H1 (cell line): ENCODE data around the gene TMEM255B. TPM values are rescaled to one million over a fixed set of nuclear protein-coding genes. Genes with fewer than 3 reads are reported as not detected.
A peak's percentile ranks its signal among the peaks of the same experiment; 100 is the strongest.

Experiments used
- CTCF ChIA-PET: fragments of 300-600 bp; sonication (Branson Sonifier 250); formaldehyde crosslinking; loops from one replicate; lab custom pipeline; 2021; ENCODE audit not compliant: partially characterized antibody; lab: Charles Lee
- POLR2A ChIA-PET: fragments of 300-600 bp; sonication (Branson Sonifier 250); formaldehyde crosslinking; loops from one replicate; lab custom pipeline; 2021; ENCODE audit warnings: inconsistent platforms; ENCODE audit not compliant: partially characterized antibody; lab: Charles Lee
- DNase-seq, 2 experiments: peaks; one replicate each; pipeline versions ENCODE4 v3.0.0 to v3.0.0-alpha.2; 2010 to 2022; ENCODE audit warnings: low spot score in 2 of 2, low read depth in 1 of 2, mixed read lengths in 1 of 2
- FAIRE-seq: peaks from 2 replicates; lab custom pipeline; 2011; peaks lifted over from hg19 to GRCh38; lab: Jason Lieb, UNC
- H2AFZ ChIP-seq: 2 replicates; pipeline ENCODE4 v1.8.1; 2012; ENCODE audit warnings: low read length, inconsistent platforms
- H2AK5ac ChIP-seq: 2 replicates; pipeline ENCODE4 v1.6.1; 2013; ENCODE audit warnings: low read depth, low read length
- H2BK120ac ChIP-seq: replicated peaks from 2 replicates; pipeline ENCODE3; 2013; ENCODE audit warnings: low read depth, low read length, inconsistent platforms
- H2BK12ac ChIP-seq: 2 replicates; pipeline ENCODE4 v1.6.1; 2013; ENCODE audit warnings: low read depth, low read length
- H2BK15ac ChIP-seq: 2 replicates; pipeline ENCODE4 v1.6.1; 2013; ENCODE audit warnings: low read length
- H2BK20ac ChIP-seq: 2 replicates; pipeline ENCODE4 v1.6.1; 2013; ENCODE audit warnings: low read length
- H2BK5ac ChIP-seq: 2 replicates; pipeline ENCODE4 v1.6.1; 2013; ENCODE audit warnings: low read depth, low read length
- H3K14ac ChIP-seq: 2 replicates; pipeline ENCODE4 v1.6.1; 2013; ENCODE audit warnings: inconsistent platforms; ENCODE audit not compliant: insufficient read length
- H3K18ac ChIP-seq: 2 replicates; pipeline ENCODE4 v1.6.1; 2013; ENCODE audit warnings: low read length; ENCODE audit errors: extremely low read depth
- H3K23ac ChIP-seq: 2 replicates; pipeline ENCODE4 v1.6.1; 2013; ENCODE audit warnings: inconsistent platforms; ENCODE audit not compliant: insufficient read length
- H3K23me2 ChIP-seq: 2 replicates; pipeline ENCODE4 v1.6.1; 2013; ENCODE audit warnings: low read depth, low read length
- H3K27ac ChIP-seq: 2 replicates; pipeline ENCODE4 v1.6.1; 2011; ENCODE audit warnings: low read depth, low read length, inconsistent platforms
- H3K27me3 ChIP-seq, 4 experiments: replicated peaks in 1 of 4; 1 replicate in 1 of 4; 2 replicates in 3 of 4; pipeline versions ENCODE4 v1.6.1 to v1.8.1; 2011 to 2013; ENCODE audit warnings: low read length in 3 of 4, mild to moderate bottlenecking in 3 of 4, inconsistent platforms in 2 of 4, mixed read lengths in 2 of 4, moderate library complexity in 1 of 4; ENCODE audit not compliant: control insufficient read depth in 3 of 4, insufficient read depth in 3 of 4; ENCODE audit errors: extremely low read depth in 1 of 4
- H3K36me3 ChIP-seq, 4 experiments: 2 replicates each; pipeline versions ENCODE4 v1.6.1 to v1.8.1; 2011 to 2013; ENCODE audit warnings: mild to moderate bottlenecking in 4 of 4, low read length in 3 of 4, moderate library complexity in 2 of 4, control low read depth in 1 of 4, inconsistent platforms in 1 of 4; ENCODE audit not compliant: insufficient read depth in 4 of 4, control insufficient read depth in 2 of 4
- H3K4ac ChIP-seq: replicated peaks from 2 replicates; pipeline ENCODE3; 2013; ENCODE audit warnings: low read length, low read depth, mixed read lengths, inconsistent platforms; ENCODE audit not compliant: insufficient read length
- H3K4me1 ChIP-seq, 4 experiments: replicated peaks in 1 of 4; 1 replicate in 1 of 4; 2 replicates in 3 of 4; pipeline versions ENCODE4 v1.6.1 to v1.8.1; 2011 to 2013; ENCODE audit warnings: low read length in 3 of 4, inconsistent platforms in 2 of 4, mixed read lengths in 1 of 4; ENCODE audit not compliant: insufficient read depth in 4 of 4, control insufficient read depth in 3 of 4
- H3K4me2 ChIP-seq, 2 experiments: 2 replicates each; pipeline versions ENCODE4 v1.6.1 to v1.8.1; 2011 to 2013; ENCODE audit warnings: low read depth in 2 of 2, low read length in 2 of 2, control low read depth in 1 of 2, inconsistent platforms in 1 of 2, mild to moderate bottlenecking in 1 of 2; ENCODE audit not compliant: insufficient read depth in 1 of 2
- H3K4me3 ChIP-seq, 4 experiments: fragments of 200-600, 300-600 bp in 1 of 4; sonication (generic), shearing (Covaris generic), sonication (Bioruptor Twin) in 1 of 4; 2 replicates each; pipeline versions ENCODE4 v1.5.1 to v1.8.1; 2011 to 2016; ENCODE audit warnings: low read length in 4 of 4, low read depth in 3 of 4, control low read depth in 2 of 4, inconsistent platforms in 2 of 4, mild to moderate bottlenecking in 2 of 4, mixed read lengths in 1 of 4, moderate library complexity in 1 of 4; ENCODE audit not compliant: insufficient read depth in 2 of 4; ENCODE audit errors: extremely low read depth in 1 of 4
- H3K56ac ChIP-seq: replicated peaks from 2 replicates; pipeline ENCODE3; 2013; ENCODE audit warnings: low read depth, mild to moderate bottlenecking, mixed read lengths, low read length, inconsistent platforms; ENCODE audit not compliant: insufficient read length
- H3K79me1 ChIP-seq: 2 replicates; pipeline ENCODE4 v1.6.1; 2013; ENCODE audit warnings: low read depth, low read length, control low read depth
- H3K79me2 ChIP-seq, 2 experiments: 2 replicates each; pipeline versions ENCODE4 v1.6.1 to v1.8.1; 2012 to 2013; ENCODE audit warnings: low read length in 2 of 2, mild to moderate bottlenecking in 2 of 2, inconsistent platforms in 1 of 2; ENCODE audit not compliant: insufficient read depth in 2 of 2, control insufficient read depth in 1 of 2
- H3K9ac ChIP-seq, 4 experiments: replicated peaks in 1 of 4; 1 replicate in 1 of 4; 2 replicates in 3 of 4; pipeline versions ENCODE4 v1.6.1 to v1.8.1; 2011 to 2013; ENCODE audit warnings: low read depth in 3 of 4, low read length in 3 of 4, control low read depth in 2 of 4, mild to moderate bottlenecking in 2 of 4, moderate library complexity in 2 of 4, inconsistent platforms in 1 of 4; ENCODE audit errors: extremely low read depth in 1 of 4
- H3K9me3 ChIP-seq, 2 experiments: 2 replicates each; pipeline versions ENCODE4 v1.6.1 to v1.8.1; 2012 to 2013; ENCODE audit warnings: mild to moderate bottlenecking in 2 of 2, moderate library complexity in 2 of 2, control low read depth in 1 of 2, inconsistent platforms in 1 of 2, low read depth in 1 of 2, low read length in 1 of 2, mixed read lengths in 1 of 2; ENCODE audit not compliant: insufficient read depth in 2 of 2
- H4K20me1 ChIP-seq, 2 experiments: replicated peaks in 1 of 2; 2 replicates each; pipeline versions ENCODE3 to v1.8.1; 2011 to 2013; ENCODE audit warnings: inconsistent platforms in 2 of 2, low read length in 2 of 2, mild to moderate bottlenecking in 1 of 2; ENCODE audit not compliant: insufficient read depth in 2 of 2, control insufficient read depth in 1 of 2
- H4K5ac ChIP-seq: 2 replicates; pipeline ENCODE4 v1.6.1; 2013; ENCODE audit warnings: low read length, low read depth, mixed read lengths, inconsistent platforms; ENCODE audit not compliant: insufficient read length
- H4K8ac ChIP-seq: 2 replicates; pipeline ENCODE4 v1.8.0; 2013; ENCODE audit warnings: mild to moderate bottlenecking, moderate library complexity, low read length, inconsistent platforms; ENCODE audit not compliant: insufficient read depth; ENCODE audit errors: extremely low read depth
- H4K91ac ChIP-seq: replicated peaks from 2 replicates; pipeline ENCODE3; 2013; ENCODE audit warnings: low read length, mixed read lengths, inconsistent platforms; ENCODE audit not compliant: insufficient read length
- GTF2F1 ChIP-seq: IDR thresholded peaks from 2 replicates; pipeline ENCODE4 v1.6.1; 2012; ENCODE audit warnings: low read depth, low read length, improper control_type of control experiment, borderline replicate concordance
- MAX ChIP-seq: IDR thresholded peaks from 2 replicates; pipeline ENCODE4 v1.6.1; 2012; ENCODE audit warnings: inconsistent platforms
- NRF1 ChIP-seq: IDR thresholded peaks from 2 replicates; pipeline ENCODE4 v1.6.1; 2011; ENCODE audit warnings: mild to moderate bottlenecking, low read depth, low read length, improper control_type of control experiment
- SP4 ChIP-seq: IDR thresholded peaks from 2 replicates; pipeline ENCODE4 v1.6.1; 2012; ENCODE audit warnings: low read length, inconsistent platforms
- WGBS, 2 experiments: shearing (Covaris generic) in 1 of 2; methylation state at CpG; one replicate each; pipeline versions ENCODE4 v1.1.6 to v1.1.7; 2013 to 2015; ENCODE audit warnings: low lambda C conversion rate in 2 of 2, mixed read lengths in 2 of 2, inconsistent platforms in 1 of 2, low coverage in 1 of 2, missing lambda C conversion rate in 1 of 2; ENCODE audit not compliant: insufficient replicate concordance in 2 of 2, insufficient coverage in 1 of 2, insufficient read length in 1 of 2; ENCODE audit errors: extremely low coverage in 1 of 2, missing lambda C conversion rate in 1 of 2; 5-methylcytosine and 5-hydroxymethylcytosine counted together
- polyA plus RNA-seq, 7 experiments: library from polyadenylated mRNA; depleted of rRNA in 3 of 7; stranded (reverse) in 5 of 7; unstranded in 2 of 7; fragments of >200 nt in 5 of 7; fragments of 200-250 nt in 2 of 7; gene quantifications; 1 replicate in 5 of 7; 2 replicates in 1 of 7; 4 replicates in 1 of 7; pipeline versions ENCODE4 v1.2.1 to v1.2.3, GENCODE V29; 2011 to 2013; ENCODE audit warnings: missing spikeins in 2 of 7, mixed read lengths in 2 of 7
- total RNA-seq: library from RNA; stranded (reverse); fragmentation: NEBNext Ultra II Directional; extraction: Animal tissue kit (Norgen Biotek cat#: 25700); gene quantifications from 2 replicates; pipeline ENCODE4 v1.2.1, GENCODE V29; 2021

TMEM255B gene
- total and polyA plus RNA-seq, 2 of the 8 experiments (the other 6 are each of a cell fraction or from before 2014, with no cell fraction given): 3.4 to 4.4 TPM

GRCh38 chr13:113796211-113796963 lies 37.4 kb downstream of the TMEM255B start:
- Histone ChIP-seq H2BK120ac (no peak overlapping the region), H2BK15ac (no peak overlapping the region), H3K56ac (no peak overlapping the region), H3K79me1 (no peaks in the 10 kb centered on the region), H2AK5ac (peak overlapping the region; percentile 48; the same call in 1 of the 2 replicates), H4K20me1 (peaks cover 0 to 8% of the 10 kb centered on the region in 2 experiments), H3K9ac (no peak overlapping the region), H2BK12ac (0 out of 2 replicates have a peak overlapping the region, but pooled peaks have one; percentile 39), H3K4me1 (no peaks in the 10 kb centered on the region), H2AFZ (no peak overlapping the region), H3K18ac (no peak overlapping the region), H4K5ac (no peak overlapping the region), H3K9me3 (no peaks in the 10 kb centered on the region), H3K4me2 (no peak overlapping the region), H3K79me2 (no peaks in the 10 kb centered on the region), H3K14ac (no peak overlapping the region), H3K23me2 (peaks cover 23% of the 10 kb centered on the region; the same call in 1 of the 2 replicates), H2BK5ac (peak overlapping the region; percentile 20), H2BK20ac (no peak overlapping the region), H4K8ac (0 out of 2 replicates have a peak overlapping the region, but pooled peaks have one; percentile 15), H3K4ac (no peak overlapping the region), H3K4me3 (no peak overlapping the region), H3K27me3 (no peaks in the 10 kb centered on the region), H3K36me3 (no peaks in the 10 kb centered on the region; a peak in 1 of 8 replicates), H3K27ac (no peak overlapping the region), H4K91ac (no peak overlapping the region), H3K23ac (no peak overlapping the region)
- DNase-seq (no peak), FAIRE-seq (no peak)
- POLR2A ChIA-PET: no interaction called here
- CTCF ChIA-PET: no interaction called here
- WGBS, 2 experiments: 86% methylated on average over 20 of the region's 20 CpGs; no CpG with 5 or more reads in 1 of the 2 experiments
- TF ChIP-seq SP4 (no peak), MAX (no peak), GTF2F1 (no peak), NRF1 (no peak)
